HG03135 (cell line): ENCODE measurements around the gene ACTR8.

Source experiments
- ATAC-seq: cut with Tn5 transposase; IDR thresholded peaks from one replicate; pipeline ENCODE4 v1.9.1; 2021; ENCODE audit warnings: mild to moderate bottlenecking, moderate library complexity; ENCODE audit not compliant: unreplicated experiment

Gene ACTR8

GRCh38 chr3:53818221-53819162, 63.5 kb downstream of the ACTR8 start:
- no peak for ATAC-seq

- ATAC-seq, result no peak
Observed at GRCh38 chr3:53817809-53818208, 64.1 kb downstream of the ACTR8 start.

GRCh38 chr3:53817211-53817610, 64.7 kb downstream of the ACTR8 start:
- ATAC-seq, result no peak
